ENCODE measurements around the gene LRMDA.

DNA sequence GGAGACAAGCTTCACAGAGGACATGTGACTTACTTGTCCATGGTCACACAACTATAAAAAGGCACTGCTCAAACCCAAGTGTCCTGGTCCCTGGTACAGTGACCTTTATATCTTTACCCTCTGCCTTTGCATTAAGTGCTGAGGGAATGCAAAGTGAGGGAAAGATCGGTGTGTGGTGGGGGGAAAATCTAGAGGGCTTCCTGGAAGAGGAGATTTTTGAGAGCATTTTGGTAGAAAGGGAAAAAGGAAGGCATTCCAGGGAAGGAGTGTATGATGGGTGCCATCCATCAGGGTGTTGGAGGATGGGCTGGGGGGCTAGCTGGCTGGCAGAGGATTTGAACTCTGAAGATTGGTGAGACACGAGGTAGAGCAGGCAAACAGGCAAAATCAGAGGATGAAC, 39.2 kb upstream of the LRMDA start:
- no peak for TF ChIP-seq POLR2A (IDR thresholded peaks at IDR 0.05)
- TF ChIP-seq, protein P1, sequence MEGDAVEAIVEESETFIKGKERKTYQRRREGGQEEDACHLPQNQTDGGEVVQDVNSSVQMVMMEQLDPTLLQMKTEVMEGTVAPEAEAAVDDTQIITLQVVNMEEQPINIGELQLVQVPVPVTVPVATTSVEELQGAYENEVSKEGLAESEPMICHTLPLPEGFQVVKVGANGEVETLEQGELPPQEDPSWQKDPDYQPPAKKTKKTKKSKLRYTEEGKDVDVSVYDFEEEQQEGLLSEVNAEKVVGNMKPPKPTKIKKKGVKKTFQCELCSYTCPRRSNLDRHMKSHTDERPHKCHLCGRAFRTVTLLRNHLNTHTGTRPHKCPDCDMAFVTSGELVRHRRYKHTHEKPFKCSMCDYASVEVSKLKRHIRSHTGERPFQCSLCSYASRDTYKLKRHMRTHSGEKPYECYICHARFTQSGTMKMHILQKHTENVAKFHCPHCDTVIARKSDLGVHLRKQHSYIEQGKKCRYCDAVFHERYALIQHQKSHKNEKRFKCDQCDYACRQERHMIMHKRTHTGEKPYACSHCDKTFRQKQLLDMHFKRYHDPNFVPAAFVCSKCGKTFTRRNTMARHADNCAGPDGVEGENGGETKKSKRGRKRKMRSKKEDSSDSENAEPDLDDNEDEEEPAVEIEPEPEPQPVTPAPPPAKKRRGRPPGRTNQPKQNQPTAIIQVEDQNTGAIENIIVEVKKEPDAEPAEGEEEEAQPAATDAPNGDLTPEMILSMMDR (IDR thresholded peaks at IDR 0.05), result no peak

All from tibial nerve (tissue), 3 donors.